GM12892 (cell line): Measurements from ENCODE around the gene BMP3.

Experiments
- POLR2A ChIP-seq: IDR thresholded peaks from 2 replicates; pipeline ENCODE4 v1.6.1; 2011; ENCODE audit warnings: low read depth, low read length, control low read depth
- POLR2AphosphoS5 ChIP-seq: IDR thresholded peaks from 2 replicates; pipeline ENCODE4 v1.6.1; 2011; ENCODE audit warnings: low read depth, low read length, control low read depth

DNA sequence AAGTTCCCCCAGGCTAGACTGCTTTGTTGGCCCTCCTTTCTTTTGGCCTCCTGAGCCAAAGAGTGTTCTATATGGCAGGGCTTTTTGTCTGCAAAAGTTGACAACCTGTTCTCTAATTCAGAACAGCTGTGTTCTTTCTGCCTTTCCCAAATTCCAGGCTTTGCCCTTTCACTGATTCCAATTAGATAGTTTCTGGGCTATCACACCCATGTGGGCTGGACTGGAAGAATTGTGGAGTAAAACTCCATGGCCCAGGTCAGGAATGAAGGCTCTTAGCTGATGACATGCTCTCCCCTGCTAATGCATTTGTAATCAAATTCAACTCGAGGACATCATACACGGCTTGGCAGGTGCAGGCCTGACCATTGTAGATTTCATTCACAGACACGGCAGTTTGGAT lies 19.4 kb downstream of the BMP3 start:
- TF ChIP-seq POLR2AphosphoS5 (no peak), POLR2A (no peak)
